WTC11 (cell line): Measurements from ENCODE around the gene DCTPP1.
"Not testable (repeated sequence)": the region's sequence is repeated elsewhere in the genome, so short reads cannot be mapped to it uniquely, and the experiment has no call there.

ENCODE experiments used
- FOXJ3 ChIP-seq: sonication (generic); formaldehyde crosslinking; IDR thresholded peaks from 2 replicates; pipeline ENCODE4 v1.9.0; 2021; ENCODE audit warnings: missing genetic modification reagents, mild to moderate bottlenecking, borderline replicate concordance
- STAT6 ChIP-seq: sonication (generic); formaldehyde crosslinking; conservative IDR thresholded peaks from 2 replicates; pipeline ENCODE4 v1.8.1; 2023; ENCODE audit warnings: mild to moderate bottlenecking, low read depth, missing genetic modification reagents, moderate library complexity
- TF ChIP-seq, protein P1 (sequence below): fragments of 200-600 bp; IDR thresholded peaks from 2 replicates; pipeline ENCODE4 v1.8.0; 2022; ENCODE audit warnings: antibody characterized with exemption
- TF ChIP-seq, protein P2 (sequence below): sonication (generic); formaldehyde crosslinking; IDR thresholded peaks from 2 replicates; pipeline ENCODE4 v1.8.0; 2022; ENCODE audit warnings: mild to moderate bottlenecking, missing genetic modification reagents

DNA sequence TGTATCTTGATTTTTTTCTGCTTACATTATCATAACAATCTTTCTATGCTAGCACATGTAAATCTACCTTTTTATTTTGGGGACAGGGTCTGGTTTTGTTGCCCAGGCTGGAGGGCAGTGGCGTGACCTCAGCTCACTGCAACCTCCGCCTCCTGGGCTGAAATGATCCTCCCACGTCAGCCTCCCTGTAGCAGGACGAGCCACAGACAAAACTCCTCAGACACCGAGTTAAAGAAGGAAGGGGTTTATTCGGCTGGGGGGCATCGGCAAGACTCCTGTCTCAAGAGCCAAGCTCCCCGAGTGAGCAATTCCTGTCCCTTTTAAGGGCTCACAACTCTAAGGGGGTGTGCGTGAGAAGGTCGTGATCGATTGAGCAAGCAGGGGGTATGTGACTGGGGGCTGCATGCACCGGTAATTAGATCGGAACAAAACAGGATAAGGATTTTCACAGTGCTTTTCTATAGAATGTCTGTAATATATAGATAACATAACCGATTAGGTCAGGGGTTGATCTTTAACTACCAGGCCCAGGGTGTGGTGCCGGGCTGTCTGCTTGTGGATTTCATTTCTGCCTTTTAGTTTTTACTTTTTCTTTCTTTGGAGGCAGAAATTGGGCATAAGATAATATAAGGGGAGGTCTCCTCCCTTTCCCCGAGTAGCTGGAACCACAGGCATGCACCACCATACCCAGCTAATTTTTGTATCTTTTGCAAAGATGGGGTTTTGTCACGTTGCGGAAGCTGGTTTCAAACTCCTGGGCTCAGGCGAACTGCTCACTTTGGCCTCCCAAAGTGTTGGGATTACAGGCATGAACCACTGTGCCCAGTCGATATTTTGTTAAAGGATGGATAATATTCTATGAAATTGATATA, 23.1 kb upstream of the DCTPP1 start:
- TF ChIP-seq, protein P1, sequence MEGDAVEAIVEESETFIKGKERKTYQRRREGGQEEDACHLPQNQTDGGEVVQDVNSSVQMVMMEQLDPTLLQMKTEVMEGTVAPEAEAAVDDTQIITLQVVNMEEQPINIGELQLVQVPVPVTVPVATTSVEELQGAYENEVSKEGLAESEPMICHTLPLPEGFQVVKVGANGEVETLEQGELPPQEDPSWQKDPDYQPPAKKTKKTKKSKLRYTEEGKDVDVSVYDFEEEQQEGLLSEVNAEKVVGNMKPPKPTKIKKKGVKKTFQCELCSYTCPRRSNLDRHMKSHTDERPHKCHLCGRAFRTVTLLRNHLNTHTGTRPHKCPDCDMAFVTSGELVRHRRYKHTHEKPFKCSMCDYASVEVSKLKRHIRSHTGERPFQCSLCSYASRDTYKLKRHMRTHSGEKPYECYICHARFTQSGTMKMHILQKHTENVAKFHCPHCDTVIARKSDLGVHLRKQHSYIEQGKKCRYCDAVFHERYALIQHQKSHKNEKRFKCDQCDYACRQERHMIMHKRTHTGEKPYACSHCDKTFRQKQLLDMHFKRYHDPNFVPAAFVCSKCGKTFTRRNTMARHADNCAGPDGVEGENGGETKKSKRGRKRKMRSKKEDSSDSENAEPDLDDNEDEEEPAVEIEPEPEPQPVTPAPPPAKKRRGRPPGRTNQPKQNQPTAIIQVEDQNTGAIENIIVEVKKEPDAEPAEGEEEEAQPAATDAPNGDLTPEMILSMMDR, result not testable (repeated sequence)
- TF ChIP-seq, protein P2, sequence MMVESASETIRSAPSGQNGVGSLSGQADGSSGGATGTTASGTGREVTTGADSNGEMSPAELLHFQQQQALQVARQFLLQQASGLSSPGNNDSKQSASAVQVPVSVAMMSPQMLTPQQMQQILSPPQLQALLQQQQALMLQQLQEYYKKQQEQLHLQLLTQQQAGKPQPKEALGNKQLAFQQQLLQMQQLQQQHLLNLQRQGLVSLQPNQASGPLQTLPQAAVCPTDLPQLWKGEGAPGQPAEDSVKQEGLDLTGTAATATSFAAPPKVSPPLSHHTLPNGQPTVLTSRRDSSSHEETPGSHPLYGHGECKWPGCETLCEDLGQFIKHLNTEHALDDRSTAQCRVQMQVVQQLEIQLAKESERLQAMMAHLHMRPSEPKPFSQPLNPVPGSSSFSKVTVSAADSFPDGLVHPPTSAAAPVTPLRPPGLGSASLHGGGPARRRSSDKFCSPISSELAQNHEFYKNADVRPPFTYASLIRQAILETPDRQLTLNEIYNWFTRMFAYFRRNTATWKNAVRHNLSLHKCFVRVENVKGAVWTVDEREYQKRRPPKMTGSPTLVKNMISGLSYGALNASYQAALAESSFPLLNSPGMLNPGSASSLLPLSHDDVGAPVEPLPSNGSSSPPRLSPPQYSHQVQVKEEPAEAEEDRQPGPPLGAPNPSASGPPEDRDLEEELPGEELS (CRISPR knock-in tag), result not testable (repeated sequence)
- TF ChIP-seq FOXJ3, STAT6 (CRISPR knock-in tag): not testable (repeated sequence)
